Measurements from ENCODE around the gene ZNF584.
"Not testable (repeated sequence)": the region's sequence is repeated elsewhere in the genome, so short reads cannot be mapped to it uniquely, and the experiment has no call there.

The ZNF584 gene

GRCh38 chr19:58408152-58409009 is at the start of gene ZNF584:
ZNF584 (plus strand) TSS chr19:58408649; CDS start chr19:58409148, 499 bp downstream.
- peak; percentile 90 for DNase-seq

GRCh38 chr19:58361900-58362271 is 46.6 kb upstream of the ZNF584 start:
- peak; percentile 10 for DNase-seq

- peak; percentile 95 for DNase-seq
Observed at GRCh38 chr19:58362272-58362994, 46.0 kb upstream of the ZNF584 start, which contains the start of gene ZNF497. ZNF497 (minus strand) TSS chr19:58362751; CDS start chr19:58357635, 5,116 bp downstream.

GRCh38 chr19:58364146-58364545 is 44.3 kb upstream of the ZNF584 start:
- DNase-seq, result no peak

GRCh38 chr19:58366585-58367430 is 41.6 kb upstream of the ZNF584 start:
- DNase-seq, result no peak

- DNase-seq, result no peak
Observed at GRCh38 chr19:58367698-58368454, 40.6 kb upstream of the ZNF584 start.

GRCh38 chr19:58368561-58369360 is 39.7 kb upstream of the ZNF584 start:
- DNase-seq, result no peak

- no peak for DNase-seq
Observed at GRCh38 chr19:58372311-58373133, 35.9 kb upstream of the ZNF584 start.

- DNase-seq, result no peak
Observed at GRCh38 chr19:58374200-58374599, 34.2 kb upstream of the ZNF584 start.

GRCh38 chr19:58376724-58377123 is 31.7 kb upstream of the ZNF584 start:
- DNase-seq, result not testable (repeated sequence)

GRCh38 chr19:58379246-58379645 is 29.2 kb upstream of the ZNF584 start:
- DNase-seq, result no peak

- DNase-seq, result peak; percentile 10
Observed at GRCh38 chr19:58380037-58380661, 28.3 kb upstream of the ZNF584 start.

- peak; percentile 98 for DNase-seq
Observed at GRCh38 chr19:58380662-58381459, 27.6 kb upstream of the ZNF584 start, which contains the start of gene ZNF837. ZNF837 (minus strand) TSS chr19:58381030; CDS start chr19:58369332, 11,698 bp downstream.

- no peak for DNase-seq
Observed at GRCh38 chr19:58381460-58382212, 26.8 kb upstream of the ZNF584 start.

- DNase-seq, result no peak
Observed at GRCh38 chr19:58382997-58383603, 25.3 kb upstream of the ZNF584 start.

- DNase-seq, result no peak
Observed at GRCh38 chr19:58385313-58385890, 23.0 kb upstream of the ZNF584 start.

- no peak for DNase-seq
Observed at GRCh38 chr19:58385891-58386575, 22.4 kb upstream of the ZNF584 start.

Measured in activated effector memory CD4-positive, alpha-beta T cell treated with Interleukin-2 at 50 U/mL for 16 hours (primary cell).